Fibroblast of the aortic adventitia (primary cell): ENCODE data around the gene AMTN. TPM values are rescaled to one million over a fixed set of nuclear protein-coding genes. Genes with fewer than 3 reads are reported as not detected.
A peak's percentile ranks its signal among the peaks of the same experiment; 100 is the strongest.
"Not testable (repeated sequence)": the region's sequence is repeated elsewhere in the genome, so short reads cannot be mapped to it uniquely, and the experiment has no call there.

Source experiments
- DNase-seq: peaks from one replicate; pipeline ENCODE4 v3.0.0-alpha.2; 2010; ENCODE audit warnings: low read depth
- H3K4me3 ChIP-seq: 2 replicates; pipeline ENCODE4 v1.5.1; 2011; ENCODE audit warnings: low read depth, mild to moderate bottlenecking, control low read depth, low read length, moderate library complexity
- CTCF ChIP-seq: IDR thresholded peaks from 2 replicates; pipeline ENCODE4 v1.5.1; 2011; ENCODE audit warnings: mild to moderate bottlenecking, low read length, control low read depth, inconsistent platforms; ENCODE audit not compliant: insufficient read depth
- total RNA-seq: library from RNA; depleted of rRNA; stranded (reverse); fragments of >200 nt; gene quantifications from 2 replicates; pipeline ENCODE4 v1.2.3, GENCODE V29; 2012; ENCODE audit warnings: low replicate concordance

Gene AMTN
- total RNA-seq, result not detected in 2 replicates

GRCh38 chr4:70518269-70518668 lies at the start of gene AMTN:
AMTN (plus strand) TSS chr4:70518569; CDS start chr4:70518778, 209 bp downstream.
- no peak for DNase-seq
- H3K4me3 ChIP-seq, result no peak within 1 kb of the TSS
- no peak for TF ChIP-seq CTCF

- no peak for DNase-seq
- H3K4me3 ChIP-seq, result no peak within 1 kb of the TSS
- TF ChIP-seq CTCF, result no peak
Measured at GRCh38 chr4:70471897-70472296, 46.5 kb upstream of the AMTN start, which contains the start of gene MUC7. MUC7 (plus strand) TSS chr4:70472197; CDS start chr4:70474022, 1,825 bp downstream.

GRCh38 chr4:70473679-70474078 lies 44.7 kb upstream of the AMTN start:
- no peak for DNase-seq
- H3K4me3 ChIP-seq, result no peak overlapping the region
- TF ChIP-seq CTCF, result no peak

- H3K4me3 ChIP-seq, result no peak overlapping the region
- no peak for DNase-seq
- TF ChIP-seq CTCF, result no peak
Measured at GRCh38 chr4:70488748-70489147, 29.6 kb upstream of the AMTN start.

GRCh38 chr4:70496231-70496630 lies 22.1 kb upstream of the AMTN start:
- no peak overlapping the region for H3K4me3 ChIP-seq
- no peak for DNase-seq
- TF ChIP-seq CTCF, result no peak

GRCh38 chr4:70501838-70502237 lies 16.5 kb upstream of the AMTN start:
- H3K4me3 ChIP-seq, result not testable (repeated sequence)
- peak; percentile 42 for DNase-seq

GRCh38 chr4:70504733-70505132 lies 13.6 kb upstream of the AMTN start:
- no peak for TF ChIP-seq CTCF
- no peak overlapping the region for H3K4me3 ChIP-seq
- no peak for DNase-seq
